A549 (cell line): ENCODE results near the gene GPATCH1. TPM values are rescaled to one million over a fixed set of nuclear protein-coding genes. Genes with fewer than 3 reads are reported as not detected.

Source experiments
- ATAC-seq, 2 experiments: fragments of 200-7000 bp in 1 of 2; fragments of >200 bp in 1 of 2; cut with Nextera tagmentation in 1 of 2; cut with Tn5 transposase in 1 of 2; 3 replicates each; pipeline versions ENCODE4 v1.8.0 to v1.9.1; 2018 to 2020; ENCODE audit warnings: mild to moderate bottlenecking in 1 of 2, moderate library complexity in 1 of 2
- CTCF ChIA-PET: fragments of 300-600 bp; sonication (Branson Sonifier 250); formaldehyde crosslinking; extraction: SDS; loops from one replicate; lab custom pipeline; 2021; ENCODE audit warnings: antibody characterized with exemption, inconsistent platforms; lab: Yijun Ruan, JAX
- POLR2A ChIA-PET: fragments of 350-600 bp; formaldehyde crosslinking; extraction: SDS; loops from one replicate; lab custom pipeline; 2021; ENCODE audit warnings: antibody characterized with exemption, inconsistent platforms; lab: Yijun Ruan, JAX
- DNase-seq, 2 experiments: peaks; one replicate each; pipeline versions ENCODE4 v3.0.0 to v3.0.0-alpha.2; 2011 to 2016; ENCODE audit warnings: low read depth in 1 of 2, low spot score in 1 of 2
- FAIRE-seq: peaks from 2 replicates; lab custom pipeline; 2011; peaks lifted over from hg19 to GRCh38; lab: Jason Lieb, UNC
- H3K27ac ChIP-seq, 2 experiments: fragments of >200 bp; sonication (Bioruptor Twin); formaldehyde crosslinking; 3 replicates each; pipeline ENCODE4 v1.5.1; 2016 to 2017
- H3K4me1 ChIP-seq: fragments of >200 bp; sonication (Bioruptor Twin); formaldehyde crosslinking; 3 replicates; pipeline ENCODE4 v1.6.1; 2016
- H3K4me2 ChIP-seq: fragments of >200 bp; sonication (Bioruptor Twin); formaldehyde crosslinking; 3 replicates; pipeline ENCODE4 v1.6.1; 2016
- H3K4me3 ChIP-seq: fragments of >200 bp; sonication (Bioruptor Twin); formaldehyde crosslinking; 3 replicates; pipeline ENCODE4 v1.5.1; 2016
- H3K9me3 ChIP-seq: fragments of >200 bp; sonication (Bioruptor Twin); formaldehyde crosslinking; 3 replicates; pipeline ENCODE4 v1.6.1; 2016
- CBX8 ChIP-seq: fragments of 200-600 bp; sonication (generic); IDR thresholded peaks from 2 replicates; pipeline ENCODE4 v1.6.1; 2016
- CEBPB ChIP-seq, 2 experiments: fragments of >200 bp in 1 of 2; sonication (Bioruptor Twin) in 1 of 2; formaldehyde crosslinking in 1 of 2; IDR thresholded peaks; 2 replicates each; pipeline ENCODE4 v1.6.1; 2012 to 2016
- CHD4 ChIP-seq: fragments of 200-600 bp; sonication (generic); IDR thresholded peaks from 2 replicates; pipeline ENCODE4 v1.6.1; 2016; ENCODE audit warnings: antibody characterized with exemption, mild to moderate bottlenecking, borderline replicate concordance
- CTCF ChIP-seq: fragments of >200 bp; sonication (Bioruptor Twin); formaldehyde crosslinking; IDR thresholded peaks from 3 replicates; pipeline ENCODE4 v1.5.1; 2016
- EHF ChIP-seq: fragments of 250-450 bp; sonication (Bioruptor Pico); IDR thresholded peaks from 2 replicates; pipeline ENCODE4 v1.5.0; 2020; ENCODE audit warnings: mild to moderate bottlenecking
- EHMT2 ChIP-seq: fragments of 200-600 bp; sonication (generic); IDR thresholded peaks from 2 replicates; pipeline ENCODE4 v1.6.1; 2016; ENCODE audit warnings: antibody characterized with exemption, low read depth, mild to moderate bottlenecking, moderate library complexity
- HEYL ChIP-seq: fragments of 250-450 bp; sonication (Bioruptor Pico); IDR thresholded peaks from 2 replicates; pipeline ENCODE4 v1.8.0; 2021; ENCODE audit warnings: mild to moderate bottlenecking, moderate library complexity
- HOXA7 ChIP-seq: fragments of 250-450 bp; sonication (Bioruptor Pico); IDR thresholded peaks from 2 replicates; pipeline ENCODE4 v1.5.0; 2020; ENCODE audit warnings: mild to moderate bottlenecking, moderate library complexity
- HOXB13 ChIP-seq: fragments of 250-450 bp; sonication (Bioruptor Pico); IDR thresholded peaks from 2 replicates; pipeline ENCODE4 v1.5.0; 2020; ENCODE audit warnings: low read depth, mild to moderate bottlenecking, moderate library complexity
- KDM1A ChIP-seq: fragments of 200-600 bp; sonication (generic); IDR thresholded peaks from 2 replicates; pipeline ENCODE4 v1.6.1; 2016; ENCODE audit warnings: low read depth, mild to moderate bottlenecking
- MAFK ChIP-seq: fragments of 450-650 bp; IDR thresholded peaks from 2 replicates; pipeline ENCODE4 v1.6.1; 2014; ENCODE audit not compliant: partially characterized antibody
- MYC ChIP-seq: IDR thresholded peaks from 2 replicates; pipeline ENCODE4 v1.6.1; 2012; ENCODE audit warnings: mild to moderate bottlenecking, inconsistent platforms, low read length, improper control_type of control experiment, borderline replicate concordance
- NFE2L2 ChIP-seq: fragments of 150-350 bp; conservative IDR thresholded peaks from 2 replicates; pipeline ENCODE4 v1.6.1; 2014; ENCODE audit warnings: low read length
- NPAS2 ChIP-seq: fragments of 250-450 bp; sonication (Bioruptor Pico); IDR thresholded peaks from 2 replicates; pipeline ENCODE4 v1.8.0; 2022; ENCODE audit warnings: mild to moderate bottlenecking, moderate library complexity, borderline replicate concordance
- NR3C1 ChIP-seq: fragments of >200 bp; sonication (Bioruptor Twin); formaldehyde crosslinking; IDR thresholded peaks from 3 replicates; pipeline ENCODE4 v1.6.1; 2017
- POLR2A ChIP-seq: IDR thresholded peaks from 2 replicates; pipeline ENCODE4 v1.6.1; 2012; ENCODE audit warnings: mild to moderate bottlenecking, low read length
- RAD21 ChIP-seq, 2 experiments: fragments of >200 bp in 1 of 2; sonication (Bioruptor Twin) in 1 of 2; formaldehyde crosslinking in 1 of 2; IDR thresholded peaks in 1 of 2; conservative IDR thresholded peaks in 1 of 2; 2 replicates in 1 of 2; 3 replicates in 1 of 2; pipeline ENCODE4 v1.6.1; 2012 to 2018; ENCODE audit warnings: inconsistent platforms in 1 of 2
- RCOR1 ChIP-seq: fragments of 150-350 bp; IDR thresholded peaks from 2 replicates; pipeline ENCODE4 v1.6.1; 2014; ENCODE audit warnings: antibody characterized with exemption, low read length, low read depth
- TFCP2L1 ChIP-seq: fragments of 250-450 bp; sonication (Bioruptor Pico); IDR thresholded peaks from 2 replicates; pipeline ENCODE4 v1.5.0; 2021; ENCODE audit warnings: mild to moderate bottlenecking
- TP53 ChIP-seq: fragments of 250-450 bp; sonication (Bioruptor Pico); IDR thresholded peaks from 2 replicates; pipeline ENCODE4 v1.5.0; 2021; ENCODE audit warnings: mild to moderate bottlenecking, moderate library complexity
- USF2 ChIP-seq: fragments of 450-650 bp; IDR thresholded peaks from 2 replicates; pipeline ENCODE4 v1.6.1; 2014; ENCODE audit warnings: antibody characterized with exemption
- ZFP36 ChIP-seq: fragments of 450-650 bp; IDR thresholded peaks from 2 replicates; pipeline ENCODE4 v1.6.1; 2014; ENCODE audit warnings: borderline replicate concordance; ENCODE audit not compliant: partially characterized antibody
- ZNF302 ChIP-seq: fragments of 250-450 bp; sonication (Bioruptor Pico); IDR thresholded peaks from 2 replicates; pipeline ENCODE4 v1.9.0; 2021; ENCODE audit warnings: inconsistent platforms, mild to moderate bottlenecking, moderate library complexity
- WGBS: methylation state at CpG from one replicate; pipeline ENCODE4 v1.1.6; 2017; ENCODE audit errors: missing lambda C conversion rate; 5-methylcytosine and 5-hydroxymethylcytosine counted together
- polyA plus RNA-seq, 4 experiments: library from polyadenylated mRNA; depleted of rRNA in 3 of 4; stranded (reverse); fragments of >200 nt; fragmentation: RNase III in 1 of 4; extraction: RNeasy Plus Mini Kit Qiagen cat#74134 plus additional on column Dnase treatment in 1 of 4; gene quantifications; 2 replicates in 3 of 4; 3 replicates in 1 of 4; pipeline ENCODE4 v1.2.3, GENCODE V29; 2011 to 2017
- TF ChIP-seq, protein P1 (sequence below): IDR thresholded peaks from 2 replicates; pipeline ENCODE4 v1.6.1; 2012
- TF ChIP-seq, protein P2 (sequence below): IDR thresholded peaks from 2 replicates; pipeline ENCODE4 v1.6.1; 2012; ENCODE audit warnings: low read depth, borderline replicate concordance

The GPATCH1 gene
- polyA plus RNA-seq, 2 of the 4 experiments (the other 2 are of a cell fraction), result 12.1 to 24.2 TPM

DNA sequence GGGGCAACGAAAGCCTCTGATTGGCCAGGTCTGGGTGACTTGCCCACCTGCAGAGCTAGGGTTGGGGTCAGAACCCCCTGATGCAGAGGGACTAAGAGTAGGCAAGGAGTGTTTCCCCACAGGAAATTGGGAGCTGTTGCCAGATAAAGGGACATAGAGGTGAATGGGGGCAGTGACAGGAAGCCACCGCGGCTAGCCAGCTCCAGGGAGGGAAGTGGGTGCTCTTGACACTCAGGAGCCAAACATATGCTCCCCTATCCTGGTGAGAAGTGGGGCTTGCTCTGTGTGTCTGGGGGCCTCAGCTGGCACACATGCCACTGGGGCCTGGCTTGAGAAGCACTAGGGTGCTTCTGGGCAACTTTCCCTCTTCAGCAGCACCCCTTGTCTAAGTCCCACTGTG, 76.9 kb downstream of the GPATCH1 start:
- DNase-seq (no peak), FAIRE-seq (no peak), ATAC-seq (no peak)
- H3K4me1 ChIP-seq, result peaks cover 7% of the 10 kb centered on the region; the same call in 2 of the 3 replicates
- no peak overlapping the region for H3K4me3 ChIP-seq
- no peak overlapping the region for H3K4me2 ChIP-seq
- H3K27ac ChIP-seq, result no peak overlapping the region
- no peaks in the 10 kb centered on the region for H3K9me3 ChIP-seq
- POLR2A ChIA-PET, result interaction anchor here (4.0 kb wide), 1 partner anchor 18 kb away, joined by 28 read pairs; no protein-coding TSS in a partner anchor
- no peak for TF ChIP-seq MAFK
- no peak for TF ChIP-seq RAD21 (conservative IDR thresholded peaks at IDR 0.05 in 1 of 2, IDR thresholded peaks at IDR 0.05 in 1 of 2)
- TF ChIP-seq MYC, result no peak
- TF ChIP-seq POLR2A, result no peak
- no peak for TF ChIP-seq TP53 (CRISPR knock-in tag)
- no peak for TF ChIP-seq NFE2L2
- TF ChIP-seq ZFP36, result no peak
- TF ChIP-seq CHD4, result no peak
- no peak for TF ChIP-seq KDM1A
- no peak for TF ChIP-seq USF2
- TF ChIP-seq, protein P1, sequence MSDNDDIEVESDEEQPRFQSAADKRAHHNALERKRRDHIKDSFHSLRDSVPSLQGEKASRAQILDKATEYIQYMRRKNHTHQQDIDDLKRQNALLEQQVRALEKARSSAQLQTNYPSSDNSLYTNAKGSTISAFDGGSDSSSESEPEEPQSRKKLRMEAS, result no peak
- TF ChIP-seq ZNF302, result no peak
- TF ChIP-seq NR3C1, result no peak
- no peak for TF ChIP-seq CTCF
- TF ChIP-seq NPAS2 (CRISPR knock-in tag), result no peak
- no peak for TF ChIP-seq TFCP2L1 (CRISPR knock-in tag)
- no peak for TF ChIP-seq HOXA7
- WGBS, result 66% methylated on average over 3 of the region's 3 CpGs
- CTCF ChIA-PET, result interaction anchor here (0.8 to 14.6 kb wide), 10 partner anchors 8 to 182 kb away, joined by 3 to 113 read pairs (median 10); no protein-coding TSS in a partner anchor

GRCh38 chr19:33158365-33158764, 77.4 kb downstream of the GPATCH1 start:
- no peaks in the 10 kb centered on the region for H3K9me3 ChIP-seq
- TF ChIP-seq ZNF302, result no peak
- TF ChIP-seq, protein P2, sequence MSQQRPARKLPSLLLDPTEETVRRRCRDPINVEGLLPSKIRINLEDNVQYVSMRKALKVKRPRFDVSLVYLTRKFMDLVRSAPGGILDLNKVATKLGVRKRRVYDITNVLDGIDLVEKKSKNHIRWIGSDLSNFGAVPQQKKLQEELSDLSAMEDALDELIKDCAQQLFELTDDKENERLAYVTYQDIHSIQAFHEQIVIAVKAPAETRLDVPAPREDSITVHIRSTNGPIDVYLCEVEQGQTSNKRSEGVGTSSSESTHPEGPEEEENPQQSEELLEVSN, result no peak
- no peak for TF ChIP-seq NPAS2 (CRISPR knock-in tag)
- TF ChIP-seq CBX8, result no peak
- TF ChIP-seq CEBPB (IDR thresholded peaks at IDR 0.05), result no peak
- TF ChIP-seq EHMT2, result no peak
- TF ChIP-seq EHF (CRISPR knock-in tag), result no peak
- no peak for TF ChIP-seq HOXB13
- no peak for TF ChIP-seq HEYL (CRISPR knock-in tag)
- no peak for TF ChIP-seq CTCF
- TF ChIP-seq RCOR1, result no peak
- no peak for TF ChIP-seq POLR2A
- 77% methylated on average over 6 of the region's 6 CpGs for WGBS
- no peak overlapping the region for H3K4me3 ChIP-seq
- peaks cover 7% of the 10 kb centered on the region; the same call in 2 of the 3 replicates for H3K4me1 ChIP-seq
- no peak overlapping the region for H3K4me2 ChIP-seq
- peak; percentile 86 for FAIRE-seq
- POLR2A ChIA-PET, result interaction anchor here (4.0 kb wide), 1 partner anchor 18 kb away, joined by 28 read pairs; no protein-coding TSS in a partner anchor
- H3K27ac ChIP-seq, result no peak overlapping the region
- DNase-seq, result no peak
- ATAC-seq, result no peak
- CTCF ChIA-PET, result interaction anchor here (1.3 to 14.6 kb wide), 7 partner anchors 8 to 182 kb away, joined by 3 to 113 read pairs (median 48); no protein-coding TSS in a partner anchor
